Left lobe of liver (tissue), 2 donors: ENCODE measurements around the gene STX12. TPM values are rescaled to one million over a fixed set of nuclear protein-coding genes. Genes with fewer than 3 reads are reported as not detected.
"Not testable (repeated sequence)": the region's sequence is repeated elsewhere in the genome, so short reads cannot be mapped to it uniquely, and the experiment has no call there.

Experiments
- ATAC-seq: fragments of 200-7000 bp; cut with Tn5 transposase; one replicate; pipeline ENCODE4 v1.9.1; 2020; ENCODE audit warnings: mild to moderate bottlenecking, moderate library complexity
- DNase-seq: peaks from one replicate; pipeline ENCODE4 v3.0.0-alpha.2; 2020; ENCODE audit warnings: low spot score
- total RNA-seq: library from RNA; stranded (reverse); gene quantifications from one replicate; pipeline ENCODE4 v1.2.1, GENCODE V29; 2021
- donor health status: DM: no; HTN: no; CAD: no; lungs with moderate emphysema.
- donor health status: DM: no; HTN: yes; CAD: no.

The STX12 gene
- total RNA-seq, 1 donor from 2014 or later, result 14.4 TPM

DNA sequence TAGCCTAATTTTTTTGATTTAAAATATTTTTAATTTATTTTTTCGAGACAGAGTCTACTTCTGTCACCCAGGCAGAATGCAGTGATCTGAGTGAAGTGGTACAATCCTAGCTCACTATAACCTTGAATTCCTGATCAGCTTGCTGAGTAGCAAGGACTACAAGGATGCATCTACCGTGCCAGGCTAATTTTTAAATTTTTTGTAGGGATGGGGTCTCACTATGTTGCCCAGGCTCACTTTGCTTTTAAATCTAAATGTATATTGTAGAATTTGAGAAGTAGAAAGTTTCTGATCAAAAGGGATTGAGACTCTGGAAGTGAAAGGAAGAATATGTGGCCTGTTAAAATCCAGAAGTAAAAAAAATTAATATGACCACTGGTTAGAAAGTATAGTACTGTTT, 1.6 kb downstream of the STX12 start:
- no peak for ATAC-seq

GRCh38 chr1:27775336-27775735, 2.3 kb downstream of the STX12 start:
- not testable (repeated sequence) for DNase-seq, ATAC-seq

More for the DNA sequence above, 1.6 kb downstream of the STX12 start:
- no peak for DNase-seq

- DNase-seq, ATAC-seq: not testable (repeated sequence)
Measured at GRCh38 chr1:27776276-27776675, 3.3 kb downstream of the STX12 start.

DNA sequence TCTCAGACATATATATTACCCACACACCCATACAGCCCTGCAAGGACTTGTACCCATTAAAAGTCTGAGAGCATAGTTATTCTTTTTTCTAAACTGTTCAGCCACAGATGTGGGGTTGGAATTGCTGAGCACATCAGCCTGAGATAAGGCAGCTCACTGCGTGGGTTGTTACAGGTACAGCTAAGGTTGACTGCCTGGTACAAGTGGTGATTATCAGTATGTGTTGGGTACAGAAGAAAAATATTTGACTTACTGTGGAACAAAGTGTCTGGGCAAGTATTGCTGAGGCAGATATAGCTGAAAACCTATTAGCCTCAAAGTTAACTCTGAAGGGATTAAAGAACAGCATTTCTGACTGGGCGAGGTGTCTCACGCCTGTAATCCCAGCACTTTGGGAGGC, 5.0 kb downstream of the STX12 start:
- no peak for ATAC-seq
- DNase-seq, result no peak

DNA sequence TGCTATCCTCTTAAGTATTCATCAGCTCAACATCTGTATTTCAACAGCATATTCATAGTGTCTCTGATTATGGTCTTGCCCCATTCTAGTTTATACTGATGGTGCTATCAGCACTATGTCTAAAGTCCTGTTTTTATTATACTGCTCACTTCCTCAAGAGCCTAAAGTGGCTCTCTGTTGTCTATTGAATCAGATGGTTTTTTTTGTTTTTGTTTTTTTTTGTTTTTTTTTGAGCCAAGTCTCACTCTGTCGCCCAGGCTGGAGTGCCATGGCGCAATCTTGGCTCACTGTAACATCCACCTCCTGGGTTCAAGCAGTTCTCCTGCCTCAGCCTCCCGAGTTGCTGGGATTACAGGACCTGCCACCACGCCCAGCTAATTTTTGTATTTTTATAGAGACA, 6.1 kb downstream of the STX12 start:
- no peak for DNase-seq
- ATAC-seq, result no peak

DNA sequence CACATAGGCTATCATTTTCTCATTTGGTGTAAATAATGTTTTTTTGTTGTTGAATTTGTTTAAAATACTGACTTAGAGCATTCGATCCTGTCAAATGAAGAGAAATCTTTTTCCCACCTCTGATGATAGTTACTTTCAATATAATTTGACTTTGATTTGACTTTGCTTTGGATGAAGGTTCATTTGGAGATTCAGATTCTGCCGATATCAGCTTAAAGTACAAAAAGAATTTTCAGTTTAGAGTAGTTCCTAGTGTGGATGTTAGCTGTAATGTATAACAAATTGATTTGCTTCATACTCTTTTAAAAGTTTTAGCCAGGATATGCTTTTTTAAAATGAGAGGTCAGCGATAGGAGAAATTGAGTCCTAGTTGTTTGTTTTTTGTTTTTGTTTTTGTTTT, 9.9 kb downstream of the STX12 start:
- DNase-seq (no peak), ATAC-seq (no peak)

DNA sequence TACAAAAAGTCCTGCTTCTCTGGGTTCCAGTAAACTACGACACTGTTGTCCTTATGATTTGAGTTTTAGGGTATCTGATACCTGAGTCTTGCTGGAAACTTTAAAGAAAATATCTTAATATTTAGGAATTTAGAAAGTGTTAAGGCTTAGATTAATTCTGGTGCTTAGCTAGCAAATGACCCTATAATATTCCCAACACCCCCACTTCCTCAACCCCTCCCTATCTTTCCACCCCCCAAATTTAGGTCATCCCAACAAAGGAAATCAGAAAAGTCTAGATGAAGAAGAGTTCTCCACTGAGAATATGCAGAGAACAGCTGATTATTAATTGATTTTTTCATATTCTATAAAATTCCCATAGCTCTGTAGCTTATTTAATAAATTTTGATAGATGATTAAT, 11.7 kb downstream of the STX12 start:
- ATAC-seq (no peak), DNase-seq (no peak)

DNA sequence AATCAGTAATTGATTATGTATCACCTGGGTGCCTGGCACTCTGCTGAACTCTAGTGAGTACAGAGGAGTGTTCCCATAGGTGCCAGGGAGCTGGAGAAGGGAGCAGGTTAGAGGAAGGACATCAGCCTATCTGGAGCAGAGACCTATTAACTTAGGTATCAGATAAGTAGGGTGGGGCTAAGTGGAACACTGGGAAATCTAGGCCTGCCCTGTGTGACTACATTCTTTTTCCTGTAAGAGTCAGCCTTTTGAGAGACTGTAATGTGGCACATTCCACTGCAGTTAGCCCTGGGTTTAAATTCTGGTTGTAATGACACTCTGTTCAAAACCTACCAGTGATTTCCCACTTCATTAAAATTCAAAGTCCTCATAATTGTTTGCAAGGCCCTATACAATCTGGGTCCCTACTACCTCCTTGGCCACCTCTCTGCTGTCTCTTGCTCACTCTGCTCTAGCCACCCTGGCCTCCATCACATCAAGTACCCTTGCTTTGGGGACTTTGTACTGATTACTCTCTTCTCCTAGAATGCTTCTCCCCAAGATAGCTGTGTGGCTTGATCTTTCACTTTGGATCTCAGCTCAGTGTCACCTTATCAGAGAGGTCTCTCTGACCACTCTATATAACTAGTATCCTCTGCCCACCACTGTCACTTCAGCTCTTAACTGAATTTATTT, 12.9 kb downstream of the STX12 start:
- DNase-seq (no peak), ATAC-seq (peak; percentile 36)

GRCh38 chr1:27787895-27788294, 14.9 kb downstream of the STX12 start:
- ATAC-seq (peak; percentile 34), DNase-seq (no peak)

DNA sequence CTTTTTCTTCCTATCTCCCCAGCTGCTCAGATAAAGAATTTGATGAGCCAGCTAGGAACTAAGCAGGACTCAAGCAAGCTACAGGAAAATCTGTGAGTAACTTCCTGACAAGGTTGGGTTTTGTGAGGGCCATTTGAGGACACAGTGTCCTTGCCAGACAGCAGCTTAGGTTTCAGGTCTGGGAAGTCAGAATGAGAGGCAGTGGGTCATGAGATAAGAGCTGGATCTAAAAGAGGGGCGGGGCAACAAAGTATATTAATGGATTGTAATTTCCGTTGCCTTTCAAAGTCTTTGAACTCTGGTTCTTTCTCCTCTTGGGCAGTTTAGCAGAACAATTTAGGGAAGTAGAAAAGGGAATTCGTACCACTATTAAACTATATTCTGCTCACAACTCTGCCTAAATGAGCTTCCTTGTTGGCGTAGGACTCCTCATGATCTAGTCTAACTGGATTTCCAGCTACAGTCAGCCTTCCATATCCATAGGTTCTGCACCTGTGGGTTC, 16.6 kb downstream of the STX12 start:
- no peak for DNase-seq
- ATAC-seq, result peak; percentile 72

DNA sequence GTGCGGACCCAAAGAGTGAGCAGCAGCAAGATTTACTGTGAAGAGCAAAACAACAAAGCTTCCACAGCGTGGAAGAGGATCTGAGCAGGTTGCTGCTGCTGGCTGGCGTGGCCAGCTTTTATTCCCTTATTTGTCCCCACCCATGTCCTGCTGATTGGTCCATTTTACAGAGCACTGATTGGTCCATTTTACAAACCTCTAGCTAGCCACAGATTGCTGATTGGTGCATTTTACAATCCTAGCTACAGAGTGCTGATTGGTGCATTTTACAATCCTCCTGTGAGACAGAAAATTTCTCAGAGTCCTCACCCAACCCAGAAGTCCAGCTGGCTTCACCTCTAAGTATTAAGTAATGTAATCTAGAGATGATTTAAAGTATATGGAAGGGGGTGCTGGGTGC, 17.3 kb downstream of the STX12 start:
- not testable (repeated sequence) for ATAC-seq, DNase-seq

DNA sequence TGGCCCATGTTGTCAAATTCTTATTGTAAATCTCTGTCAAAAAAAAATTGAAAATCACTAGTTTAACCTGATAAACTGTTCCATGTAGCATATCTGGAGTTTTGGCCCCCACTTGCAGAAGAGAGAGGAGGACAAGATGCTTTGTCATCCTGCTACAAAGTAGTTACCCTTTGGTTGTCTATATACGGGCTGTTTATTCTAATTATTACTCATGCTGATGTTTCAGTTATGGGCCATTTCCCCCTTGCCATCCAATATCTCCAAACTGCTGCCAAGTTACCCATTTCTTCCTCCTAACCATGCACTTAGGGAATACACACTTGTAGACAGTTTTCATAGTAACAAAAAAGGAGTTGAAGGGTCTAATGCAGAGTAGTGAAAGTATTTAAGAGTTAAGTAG, 22.6 kb downstream of the STX12 start:
- DNase-seq (no peak), ATAC-seq (no peak)

DNA sequence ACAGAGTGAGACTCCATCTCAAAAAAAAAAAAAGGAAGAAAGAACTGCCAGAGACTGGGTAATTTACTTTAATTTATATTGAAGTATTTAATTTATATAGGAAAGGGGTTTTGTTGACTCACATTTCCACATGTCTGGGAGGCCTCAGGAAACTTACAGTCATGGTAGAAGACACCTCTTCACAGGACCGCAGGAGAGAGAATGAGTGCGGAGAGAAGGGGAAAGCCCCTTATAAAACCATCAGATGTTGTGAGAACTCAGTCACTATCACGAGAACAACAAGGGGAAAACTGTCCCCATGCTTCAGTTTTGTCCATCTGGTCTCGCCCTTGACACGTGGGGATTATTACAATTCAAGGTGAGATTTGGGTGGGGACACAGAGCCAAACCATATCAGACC, 31.8 kb downstream of the STX12 start:
- ATAC-seq (no peak), DNase-seq (no peak)

GRCh38 chr1:27806758-27807157, 33.7 kb downstream of the STX12 start:
- no peak for DNase-seq
- no peak for ATAC-seq

- ATAC-seq (no peak), DNase-seq (no peak)
Measured at GRCh38 chr1:27807385-27807784, 34.4 kb downstream of the STX12 start.

DNA sequence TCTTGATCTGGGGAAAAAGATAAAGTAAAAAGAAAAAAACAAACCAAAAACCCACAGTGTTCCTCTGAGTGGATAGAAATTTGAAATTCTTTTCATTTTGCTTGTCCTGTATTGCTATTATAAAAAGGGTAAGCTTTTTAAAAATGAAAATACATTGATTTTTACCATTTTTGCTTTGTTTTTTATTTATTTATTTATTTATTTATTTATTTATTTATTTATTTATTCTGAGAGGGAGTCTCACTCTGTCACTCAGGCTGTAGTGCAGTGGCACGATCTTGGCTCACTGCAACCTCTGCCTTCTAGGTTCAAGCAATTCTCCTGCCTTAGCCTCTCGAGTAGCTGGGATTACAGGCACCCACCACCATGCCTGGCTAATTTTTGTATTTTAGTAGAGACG, 35.1 kb downstream of the STX12 start:
- DNase-seq, ATAC-seq: not testable (repeated sequence)

DNA sequence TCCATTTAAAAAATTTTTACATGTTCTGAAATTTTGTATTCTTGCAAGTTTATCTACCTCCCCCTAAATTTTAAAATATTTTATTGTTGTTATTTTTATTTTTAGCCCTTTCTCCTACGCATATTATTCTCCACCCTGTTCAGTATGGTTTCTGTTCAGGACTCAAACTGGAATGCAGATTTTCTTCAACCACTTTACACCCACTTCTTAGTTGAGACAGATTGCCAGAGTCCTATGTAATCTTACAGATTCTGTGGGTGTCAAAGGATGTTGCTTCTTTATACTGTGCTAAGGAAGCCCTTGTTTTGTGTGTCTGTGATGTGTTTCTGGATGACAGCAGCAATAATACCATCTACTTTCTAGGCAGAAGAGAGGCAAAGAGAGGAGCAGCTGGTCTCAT, 36.9 kb downstream of the STX12 start:
- ATAC-seq, result no peak

GRCh38 chr1:27811741-27812500, 38.9 kb downstream of the STX12 start:
- DNase-seq (no peak), ATAC-seq (no peak)

More for the DNA sequence above, 36.9 kb downstream of the STX12 start:
- DNase-seq, result no peak

GRCh38 chr1:27816921-27817630, 44.1 kb downstream of the STX12 start:
- ATAC-seq (peak; percentile 80), DNase-seq (no peak)

GRCh38 chr1:27821761-27822315, 48.8 kb downstream of the STX12 start:
- DNase-seq, result no peak
- no peak for ATAC-seq

DNA sequence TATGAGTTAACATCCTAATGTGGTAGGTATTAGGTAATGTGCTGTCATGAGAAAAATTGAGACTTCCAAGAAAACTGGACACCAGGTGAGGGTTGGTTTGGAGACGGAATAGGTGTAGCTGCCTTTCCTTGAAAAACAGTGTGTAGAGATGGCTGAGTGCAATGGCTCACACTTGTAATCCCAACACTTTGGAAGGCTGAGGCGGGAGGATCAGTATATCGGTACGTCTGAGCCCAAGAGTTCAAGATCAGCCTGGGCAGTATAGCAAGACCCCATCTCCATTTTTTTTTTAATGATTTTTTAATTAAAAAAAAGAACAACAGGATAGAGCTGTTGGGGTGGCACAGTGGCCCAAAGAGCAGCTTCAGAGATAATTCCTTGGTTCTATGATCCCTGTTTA, 50.8 kb downstream of the STX12 start:
- ATAC-seq, result no peak
- DNase-seq, result no peak
